Loucy (cell line): Measurements from ENCODE around the gene OTC.

Experiments
- H2AFZ ChIP-seq: fragments of 200-600 bp; sonication (generic); 2 replicates; pipeline ENCODE4 v1.6.0; 2016; ENCODE audit warnings: antibody characterized with exemption, mild to moderate bottlenecking, low read length, moderate library complexity
- H3F3A ChIP-seq: fragments of 200-600 bp; 2 replicates; pipeline ENCODE4 v1.6.0; 2016; ENCODE audit warnings: antibody characterized with exemption, low read depth, mild to moderate bottlenecking
- H3K27me3 ChIP-seq: fragments of 200-600 bp; sonication (generic); 2 replicates; pipeline ENCODE4 v1.6.1; 2014; ENCODE audit warnings: low read length, mild to moderate bottlenecking; ENCODE audit not compliant: insufficient read depth, poor library complexity, severe bottlenecking
- H3K36me3 ChIP-seq: fragments of 200-600 bp; sonication (generic); 2 replicates; pipeline ENCODE4 v1.6.1; 2016; ENCODE audit warnings: low read length; ENCODE audit not compliant: insufficient read depth
- H3K4me1 ChIP-seq: fragments of 200-600 bp; sonication (generic); 2 replicates; pipeline ENCODE4 v1.5.1; 2014; ENCODE audit warnings: low read length, mild to moderate bottlenecking; ENCODE audit not compliant: insufficient read depth, poor library complexity, severe bottlenecking
- H3K4me2 ChIP-seq: fragments of 200-600 bp; sonication (generic); 2 replicates; pipeline ENCODE4 v1.6.0; 2014; ENCODE audit warnings: antibody characterized with exemption, low read length, low read depth, mild to moderate bottlenecking; ENCODE audit not compliant: poor library complexity, severe bottlenecking
- H3K4me3 ChIP-seq: fragments of 200-600 bp; sonication (generic); 2 replicates; pipeline ENCODE4 v1.5.1; 2014; ENCODE audit warnings: low read length, mild to moderate bottlenecking, mixed read lengths; ENCODE audit not compliant: poor library complexity, severe bottlenecking
- H3K79me2 ChIP-seq: fragments of 200-600 bp; sonication (generic); 2 replicates; pipeline ENCODE4 v1.6.1; 2014; ENCODE audit warnings: low read length; ENCODE audit not compliant: insufficient read depth
- H3K9ac ChIP-seq: fragments of 200-600 bp; sonication (generic); 2 replicates; pipeline ENCODE4 v1.6.0; 2014; ENCODE audit warnings: mild to moderate bottlenecking, low read depth, low read length, moderate library complexity; ENCODE audit not compliant: poor library complexity, severe bottlenecking
- H3K9me2 ChIP-seq: fragments of 200-600 bp; sonication (generic); replicated peaks from 2 replicates; pipeline ENCODE4 v1.6.1; 2016; ENCODE audit warnings: low read depth, low read length, mixed read lengths
- H3K9me3 ChIP-seq: fragments of 200-600 bp; sonication (generic); 2 replicates; pipeline ENCODE4 v1.6.1; 2014; ENCODE audit warnings: mild to moderate bottlenecking, antibody characterized with exemption, low read length, low read depth; ENCODE audit not compliant: insufficient read depth
- H4K20me1 ChIP-seq: fragments of 200-600 bp; sonication (generic); 2 replicates; pipeline ENCODE4 v1.6.0; 2014; ENCODE audit warnings: antibody characterized with exemption, low read length, mild to moderate bottlenecking; ENCODE audit not compliant: insufficient read depth, poor library complexity, severe bottlenecking
- EZH2phosphoT487 ChIP-seq: fragments of 200-600 bp; IDR thresholded peaks from 2 replicates; pipeline ENCODE4 v1.6.1; 2018; ENCODE audit warnings: antibody characterized with exemption, mild to moderate bottlenecking, moderate library complexity, borderline replicate concordance
- TF ChIP-seq, protein P1 (sequence below): fragments of 200-600 bp; sonication (generic); conservative IDR thresholded peaks from 2 replicates; pipeline ENCODE4 v1.5.1; 2014; ENCODE audit warnings: mild to moderate bottlenecking, antibody characterized with exemption, low read length

OTC gene

DNA sequence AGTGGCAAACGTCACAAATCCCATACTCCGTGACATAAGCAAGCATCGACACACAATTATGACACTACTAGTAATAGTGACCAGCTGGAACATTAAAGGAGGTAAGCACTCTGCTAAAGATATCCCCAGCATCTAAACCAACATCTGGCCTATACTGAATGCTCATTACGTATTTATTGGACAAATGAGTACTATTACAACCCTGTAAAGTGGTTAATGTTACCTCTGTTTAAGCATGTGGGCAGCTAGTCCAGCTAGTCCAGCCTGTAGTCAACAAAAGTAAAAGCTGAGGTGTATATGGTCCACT, 24.7 kb upstream of the OTC start:
- peaks cover 42% of the 10 kb centered on the region for H3K79me2 ChIP-seq
- peak overlapping the region; percentile 98 for H3K9ac ChIP-seq
- H4K20me1 ChIP-seq: no peaks in the 10 kb centered on the region
- H3K9me2 ChIP-seq: no peaks in the 10 kb centered on the region
- peaks cover 39% of the 10 kb centered on the region for H3K4me1 ChIP-seq
- no peaks in the 10 kb centered on the region for H3K9me3 ChIP-seq
- TF ChIP-seq, protein P1, sequence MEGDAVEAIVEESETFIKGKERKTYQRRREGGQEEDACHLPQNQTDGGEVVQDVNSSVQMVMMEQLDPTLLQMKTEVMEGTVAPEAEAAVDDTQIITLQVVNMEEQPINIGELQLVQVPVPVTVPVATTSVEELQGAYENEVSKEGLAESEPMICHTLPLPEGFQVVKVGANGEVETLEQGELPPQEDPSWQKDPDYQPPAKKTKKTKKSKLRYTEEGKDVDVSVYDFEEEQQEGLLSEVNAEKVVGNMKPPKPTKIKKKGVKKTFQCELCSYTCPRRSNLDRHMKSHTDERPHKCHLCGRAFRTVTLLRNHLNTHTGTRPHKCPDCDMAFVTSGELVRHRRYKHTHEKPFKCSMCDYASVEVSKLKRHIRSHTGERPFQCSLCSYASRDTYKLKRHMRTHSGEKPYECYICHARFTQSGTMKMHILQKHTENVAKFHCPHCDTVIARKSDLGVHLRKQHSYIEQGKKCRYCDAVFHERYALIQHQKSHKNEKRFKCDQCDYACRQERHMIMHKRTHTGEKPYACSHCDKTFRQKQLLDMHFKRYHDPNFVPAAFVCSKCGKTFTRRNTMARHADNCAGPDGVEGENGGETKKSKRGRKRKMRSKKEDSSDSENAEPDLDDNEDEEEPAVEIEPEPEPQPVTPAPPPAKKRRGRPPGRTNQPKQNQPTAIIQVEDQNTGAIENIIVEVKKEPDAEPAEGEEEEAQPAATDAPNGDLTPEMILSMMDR: no peak
- no peak for TF ChIP-seq EZH2phosphoT487
- no peaks in the 10 kb centered on the region for H3K27me3 ChIP-seq
- no peaks in the 10 kb centered on the region for H3F3A ChIP-seq
- H3K4me2 ChIP-seq: peak overlapping the region; percentile 85
- peak overlapping the region; percentile 97 for H3K4me3 ChIP-seq
- peak overlapping the region; percentile 79 for H2AFZ ChIP-seq
- H3K36me3 ChIP-seq: no peaks in the 10 kb centered on the region

DNA sequence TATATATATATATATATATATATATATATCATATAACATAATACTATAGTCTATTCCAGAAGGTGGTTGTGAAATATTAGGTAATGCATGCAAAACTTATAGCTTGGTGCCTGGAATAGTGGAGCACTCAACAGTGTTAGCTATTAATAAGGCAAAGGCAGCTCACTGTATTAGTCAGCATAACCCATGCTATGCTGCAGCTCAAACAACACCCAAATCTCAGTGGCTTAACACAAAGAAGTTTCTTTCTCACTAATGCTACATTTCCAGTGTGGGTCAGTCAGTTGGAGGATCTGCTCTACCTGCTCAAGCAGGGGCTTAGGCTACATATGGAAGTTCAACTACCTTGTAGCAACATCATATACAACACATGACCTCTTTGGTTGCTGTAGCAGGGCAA, 19.9 kb upstream of the OTC start:
- no peaks in the 10 kb centered on the region for H3K9me3 ChIP-seq
- H3K9me2 ChIP-seq: no peaks in the 10 kb centered on the region
- H3K4me2 ChIP-seq: no peak overlapping the region
- no peak overlapping the region for H3K9ac ChIP-seq
- H4K20me1 ChIP-seq: no peaks in the 10 kb centered on the region
- peaks cover 8% of the 10 kb centered on the region for H3F3A ChIP-seq
- peaks cover 49% of the 10 kb centered on the region for H3K4me1 ChIP-seq
- TF ChIP-seq, protein P1: no peak
- no peak for TF ChIP-seq EZH2phosphoT487
- no peak overlapping the region for H2AFZ ChIP-seq
- no peak overlapping the region for H3K4me3 ChIP-seq
- no peaks in the 10 kb centered on the region for H3K36me3 ChIP-seq
- no peaks in the 10 kb centered on the region for H3K27me3 ChIP-seq
- no peaks in the 10 kb centered on the region for H3K79me2 ChIP-seq

DNA sequence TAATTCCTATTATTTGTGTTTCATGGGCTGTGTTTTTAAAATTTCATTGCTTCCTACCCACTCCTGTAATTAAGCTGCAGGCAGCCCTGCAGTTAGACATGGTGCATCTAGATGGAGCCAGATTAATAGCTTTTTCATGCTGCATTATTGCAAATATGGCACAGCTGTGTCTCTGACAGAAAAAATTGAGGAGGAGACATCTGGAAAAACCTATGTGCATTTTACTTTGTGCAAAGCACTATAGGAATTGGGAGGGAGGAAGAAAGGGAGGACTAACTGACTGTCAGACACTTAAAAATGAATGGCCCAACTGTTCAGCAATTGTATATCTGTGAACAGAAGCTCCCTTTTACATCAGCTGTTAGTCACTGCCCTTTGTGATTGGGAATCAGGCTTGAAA, 17.0 kb upstream of the OTC start:
- no peaks in the 10 kb centered on the region for H3K9me2 ChIP-seq
- no peaks in the 10 kb centered on the region for H3K9me3 ChIP-seq
- H3K79me2 ChIP-seq: peaks cover 9% of the 10 kb centered on the region; the same call in 1 of the 2 replicates
- H4K20me1 ChIP-seq: no peaks in the 10 kb centered on the region
- H3F3A ChIP-seq: peaks cover 14% of the 10 kb centered on the region
- H2AFZ ChIP-seq: no peak overlapping the region
- H3K27me3 ChIP-seq: no peaks in the 10 kb centered on the region
- no peak overlapping the region for H3K4me3 ChIP-seq
- H3K36me3 ChIP-seq: no peaks in the 10 kb centered on the region
- no peak for TF ChIP-seq EZH2phosphoT487
- TF ChIP-seq, protein P1: peak; percentile 73
- H3K9ac ChIP-seq: peak overlapping the region; percentile 72
- H3K4me1 ChIP-seq: peaks cover 60% of the 10 kb centered on the region
- H3K4me2 ChIP-seq: peak overlapping the region; percentile 66
